Bronchial epithelial cell (primary cell): ENCODE data around the gene AMPD3. TPM values are rescaled to one million over a fixed set of nuclear protein-coding genes. Genes with fewer than 3 reads are reported as not detected.

Experiments
- DNase-seq: peaks from one replicate; pipeline ENCODE4 v3.0.0-alpha.2; 2010; ENCODE audit warnings: low read depth
- FAIRE-seq: peaks from 2 replicates; lab custom pipeline; 2011; peaks lifted over from hg19 to GRCh38; lab: Jason Lieb, UNC
- H3K27me3 ChIP-seq: 2 replicates; pipeline ENCODE4 v1.5.1; 2011; ENCODE audit warnings: low read length; ENCODE audit not compliant: control insufficient read depth, insufficient read depth
- H3K36me3 ChIP-seq: 2 replicates; pipeline ENCODE4 v1.5.1; 2011; ENCODE audit warnings: low read length; ENCODE audit not compliant: control insufficient read depth, insufficient read depth
- H3K4me3 ChIP-seq: 2 replicates; pipeline ENCODE4 v1.5.1; 2011; ENCODE audit warnings: mild to moderate bottlenecking, low read depth, low read length, control low read depth
- total RNA-seq: library from RNA; depleted of rRNA; stranded (reverse); fragments of >200 nt; gene quantifications from 2 replicates; pipeline ENCODE4 v1.2.1, GENCODE V29; 2014
- TF ChIP-seq, protein P1 (sequence below): IDR thresholded peaks from 2 replicates; pipeline ENCODE4 v1.5.1; 2011; ENCODE audit warnings: mild to moderate bottlenecking, moderate library complexity, low read length, control low read depth, inconsistent platforms; ENCODE audit not compliant: insufficient read depth, severe bottlenecking

AMPD3 gene
- total RNA-seq, 1 donor from 2014 or later = 5.3 TPM

DNA sequence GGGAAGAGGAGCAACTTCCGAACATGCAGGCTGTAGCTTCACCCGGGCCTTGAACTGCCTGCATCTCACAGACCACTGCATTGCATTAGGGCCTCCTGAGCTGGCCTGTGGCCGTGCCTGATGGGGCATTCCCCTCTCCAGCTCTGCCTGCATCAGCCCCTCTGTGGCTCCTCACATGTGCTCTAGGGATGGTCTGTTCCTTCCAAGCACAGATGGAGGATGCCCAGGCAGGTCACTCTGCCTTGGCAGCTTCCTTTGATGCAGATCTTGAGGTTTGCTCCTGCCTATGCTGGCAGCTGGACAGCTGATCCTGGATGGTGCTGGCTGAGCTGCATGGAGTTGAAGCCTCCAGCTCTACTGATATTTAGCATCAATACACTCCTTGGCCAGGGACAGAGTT, 28.5 kb downstream of the AMPD3 start:
- Histone ChIP-seq H3K27me3 (no peaks in the 10 kb centered on the region), H3K4me3 (no peak overlapping the region), H3K36me3 (peaks cover 24% of the 10 kb centered on the region)
- DNase-seq (no peak), FAIRE-seq (no peak)
- TF ChIP-seq, protein P1, sequence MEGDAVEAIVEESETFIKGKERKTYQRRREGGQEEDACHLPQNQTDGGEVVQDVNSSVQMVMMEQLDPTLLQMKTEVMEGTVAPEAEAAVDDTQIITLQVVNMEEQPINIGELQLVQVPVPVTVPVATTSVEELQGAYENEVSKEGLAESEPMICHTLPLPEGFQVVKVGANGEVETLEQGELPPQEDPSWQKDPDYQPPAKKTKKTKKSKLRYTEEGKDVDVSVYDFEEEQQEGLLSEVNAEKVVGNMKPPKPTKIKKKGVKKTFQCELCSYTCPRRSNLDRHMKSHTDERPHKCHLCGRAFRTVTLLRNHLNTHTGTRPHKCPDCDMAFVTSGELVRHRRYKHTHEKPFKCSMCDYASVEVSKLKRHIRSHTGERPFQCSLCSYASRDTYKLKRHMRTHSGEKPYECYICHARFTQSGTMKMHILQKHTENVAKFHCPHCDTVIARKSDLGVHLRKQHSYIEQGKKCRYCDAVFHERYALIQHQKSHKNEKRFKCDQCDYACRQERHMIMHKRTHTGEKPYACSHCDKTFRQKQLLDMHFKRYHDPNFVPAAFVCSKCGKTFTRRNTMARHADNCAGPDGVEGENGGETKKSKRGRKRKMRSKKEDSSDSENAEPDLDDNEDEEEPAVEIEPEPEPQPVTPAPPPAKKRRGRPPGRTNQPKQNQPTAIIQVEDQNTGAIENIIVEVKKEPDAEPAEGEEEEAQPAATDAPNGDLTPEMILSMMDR = no peak

- FAIRE-seq (no peak), DNase-seq (no peak)
- TF ChIP-seq, protein P1 = no peak
- Histone ChIP-seq H3K27me3 (no peaks in the 10 kb centered on the region), H3K4me3 (no peak overlapping the region), H3K36me3 (peaks cover 22% of the 10 kb centered on the region)
Measured at GRCh38 chr11:10484461-10485180, 29.6 kb downstream of the AMPD3 start.

GRCh38 chr11:10485646-10486045, 30.6 kb downstream of the AMPD3 start:
- no peak for FAIRE-seq
- Histone ChIP-seq H3K27me3 (no peaks in the 10 kb centered on the region), H3K4me3 (no peak overlapping the region), H3K36me3 (peaks cover 20% of the 10 kb centered on the region)
- TF ChIP-seq, protein P1 = no peak
- DNase-seq = no peak

DNA sequence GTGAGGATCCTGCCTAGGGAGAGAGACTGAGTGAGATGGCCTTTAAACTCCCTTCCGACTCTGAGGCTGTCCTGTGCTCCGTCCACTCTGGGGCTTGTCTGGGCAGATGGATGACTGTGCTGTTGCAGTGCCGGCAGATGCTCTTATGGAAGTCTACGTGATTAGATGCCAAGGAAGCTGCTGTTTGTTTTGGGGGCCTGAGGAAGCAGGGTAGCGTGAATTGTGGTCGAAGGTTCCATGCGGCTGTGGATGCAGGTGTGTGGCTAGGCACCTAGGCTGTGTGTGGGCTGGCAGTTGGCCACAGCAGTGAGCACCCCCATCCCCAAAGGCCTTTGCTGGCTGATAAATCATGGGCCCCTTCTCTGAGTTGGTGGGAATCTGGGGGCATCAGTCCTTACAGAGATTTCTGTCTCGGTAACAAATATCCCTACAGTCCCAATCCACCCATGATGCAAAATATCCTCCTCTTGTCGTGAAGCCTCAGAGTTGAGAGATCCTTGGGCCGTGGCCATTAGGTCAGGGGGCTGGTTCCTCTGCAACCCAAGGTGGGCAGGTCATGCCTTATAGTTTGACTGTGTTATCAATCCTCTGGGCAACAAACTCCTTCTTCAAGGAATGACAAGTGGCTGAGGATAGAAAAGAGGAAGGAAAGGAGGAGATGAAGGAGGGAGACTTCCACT, 31.2 kb downstream of the AMPD3 start:
- no peak for FAIRE-seq
- TF ChIP-seq, protein P1 = no peak
- H3K27me3 ChIP-seq = no peaks in the 10 kb centered on the region
- peaks cover 23% of the 10 kb centered on the region for H3K36me3 ChIP-seq
- no peak overlapping the region for H3K4me3 ChIP-seq
- DNase-seq = no peak

- no peak overlapping the region for H3K4me3 ChIP-seq
- H3K27me3 ChIP-seq = no peaks in the 10 kb centered on the region
- TF ChIP-seq, protein P1 = no peak
- DNase-seq (no peak), FAIRE-seq (no peak)
- peaks cover 21% of the 10 kb centered on the region for H3K36me3 ChIP-seq
Measured at GRCh38 chr11:10487002-10487647, 32.1 kb downstream of the AMPD3 start.
